ENCODE measurements around the gene FADS2. TPM values are rescaled to one million over a fixed set of nuclear protein-coding genes. Genes with fewer than 3 reads are reported as not detected.

FADS2 gene
- total RNA-seq, 1 donor from 2014 or later: 37.6 TPM

DNA sequence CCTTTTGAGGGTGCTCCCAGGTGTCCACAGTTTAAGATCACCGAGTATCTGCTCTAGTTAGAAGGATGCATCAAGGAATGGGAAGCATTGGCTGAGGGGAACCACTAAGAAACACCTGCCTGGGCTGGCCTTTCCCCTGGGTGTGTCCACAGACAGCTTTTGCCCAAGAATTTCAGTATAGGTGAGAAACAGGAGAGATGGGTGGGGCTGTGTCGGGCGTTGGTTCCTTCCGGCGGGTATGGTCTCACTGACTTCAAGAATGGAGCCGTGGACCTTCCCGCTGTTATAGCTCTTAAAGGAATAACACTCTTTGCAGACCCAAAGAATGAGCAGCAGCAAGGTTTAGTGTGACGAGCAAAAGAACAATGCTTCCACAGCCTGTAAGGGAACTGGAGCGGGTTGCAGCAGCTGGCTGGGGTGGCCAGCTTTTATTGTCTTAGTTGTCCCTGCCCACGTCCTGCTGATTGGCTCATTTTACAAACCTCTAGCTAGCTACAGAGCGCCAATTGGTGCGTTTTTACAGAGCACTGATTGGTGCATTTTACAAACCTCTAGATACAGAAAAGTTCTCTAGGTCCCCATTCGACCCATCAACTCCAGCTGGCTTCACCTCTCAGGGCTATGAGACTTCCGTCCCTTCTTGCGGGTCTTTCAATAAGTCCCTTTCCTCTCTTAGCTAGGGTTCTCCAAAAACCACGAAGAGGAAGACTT is 13.7 kb upstream of the FADS2 start:
- H3K4me1 ChIP-seq: peaks cover 0 to 9% of the 10 kb centered on the region in 2 donors
- H3K27ac ChIP-seq: peak overlapping the region; percentile 99
- H3K36me3 ChIP-seq: peaks cover 28 to 39% of the 10 kb centered on the region in 2 donors
- intact Hi-C loops (cut with DNase I): no loop called here
- H3K27me3 ChIP-seq: no peaks in the 10 kb centered on the region
- H3K9me3 ChIP-seq: no peaks in the 10 kb centered on the region
- H3K4me3 ChIP-seq: peak overlapping the region; percentile 85 to 86
- TF ChIP-seq, protein P1, sequence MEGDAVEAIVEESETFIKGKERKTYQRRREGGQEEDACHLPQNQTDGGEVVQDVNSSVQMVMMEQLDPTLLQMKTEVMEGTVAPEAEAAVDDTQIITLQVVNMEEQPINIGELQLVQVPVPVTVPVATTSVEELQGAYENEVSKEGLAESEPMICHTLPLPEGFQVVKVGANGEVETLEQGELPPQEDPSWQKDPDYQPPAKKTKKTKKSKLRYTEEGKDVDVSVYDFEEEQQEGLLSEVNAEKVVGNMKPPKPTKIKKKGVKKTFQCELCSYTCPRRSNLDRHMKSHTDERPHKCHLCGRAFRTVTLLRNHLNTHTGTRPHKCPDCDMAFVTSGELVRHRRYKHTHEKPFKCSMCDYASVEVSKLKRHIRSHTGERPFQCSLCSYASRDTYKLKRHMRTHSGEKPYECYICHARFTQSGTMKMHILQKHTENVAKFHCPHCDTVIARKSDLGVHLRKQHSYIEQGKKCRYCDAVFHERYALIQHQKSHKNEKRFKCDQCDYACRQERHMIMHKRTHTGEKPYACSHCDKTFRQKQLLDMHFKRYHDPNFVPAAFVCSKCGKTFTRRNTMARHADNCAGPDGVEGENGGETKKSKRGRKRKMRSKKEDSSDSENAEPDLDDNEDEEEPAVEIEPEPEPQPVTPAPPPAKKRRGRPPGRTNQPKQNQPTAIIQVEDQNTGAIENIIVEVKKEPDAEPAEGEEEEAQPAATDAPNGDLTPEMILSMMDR (IDR thresholded peaks at IDR 0.05): no peak
- DNase-seq (ENCODE audit: low spot score in 2 of 2): peak in 1 of 2 donors; percentile 83

DNA sequence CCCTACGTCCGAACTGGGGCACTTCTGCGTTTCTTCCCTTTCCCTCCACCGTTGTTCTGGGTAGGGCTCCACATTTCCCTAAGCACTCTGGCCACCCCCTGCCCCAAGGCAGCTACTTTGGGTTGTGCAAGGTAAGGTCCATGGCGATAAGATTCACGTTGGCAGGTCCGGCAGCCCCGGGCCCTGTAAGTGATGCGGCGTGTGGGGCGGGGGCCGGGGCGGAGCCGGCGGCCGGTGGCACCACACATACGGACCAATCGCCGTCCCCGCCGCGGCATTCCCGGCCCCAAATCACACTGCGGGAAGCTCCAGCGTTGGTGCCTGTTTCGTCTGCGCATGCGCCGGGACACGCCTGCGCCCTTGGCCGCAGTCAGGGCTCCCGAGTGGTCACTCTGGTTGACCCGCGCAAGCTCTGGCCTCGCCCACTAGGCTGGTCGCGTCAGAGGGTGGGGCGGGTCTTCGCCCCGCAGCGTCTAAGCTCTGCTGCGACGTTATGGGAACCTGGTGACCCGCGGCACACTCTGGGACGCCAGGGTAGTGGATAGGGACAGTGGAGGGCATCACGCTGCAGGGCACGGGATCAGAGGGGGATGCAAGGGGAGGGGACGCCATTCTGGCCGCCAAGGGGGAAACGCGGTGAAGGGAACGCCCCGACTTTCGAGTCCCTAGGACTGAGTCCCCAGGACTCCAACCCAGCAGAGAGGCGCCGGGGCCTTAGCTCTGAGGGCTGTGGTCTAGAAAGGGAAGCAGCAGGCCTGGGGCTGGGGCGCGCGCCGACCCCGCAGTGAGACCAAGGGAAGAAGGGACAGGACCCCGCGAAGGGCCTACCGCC is 12.9 kb upstream of the FADS2 start:
- Histone ChIP-seq H3K27me3 (no peaks in the 10 kb centered on the region), H3K4me3 (peak overlapping the region; percentile 85 to 86), H3K27ac (peak overlapping the region; percentile 99), H3K36me3 (peaks cover 20 to 31% of the 10 kb centered on the region in 2 donors), H3K4me1 (peaks cover 0 to 9% of the 10 kb centered on the region in 2 donors), H3K9me3 (no peaks in the 10 kb centered on the region)
- DNase-seq (ENCODE audit: low spot score in 2 of 2): peak; percentile 90 to 98
- intact Hi-C loops (cut with DNase I): loop anchor here (1.0 to 5.0 kb wide), 4 partner anchors 23 to 290 kb away; partner anchors contain the start of genes FEN1 and TMEM258
- TF ChIP-seq, protein P1 (IDR thresholded peaks at IDR 0.05): no peak

DNA sequence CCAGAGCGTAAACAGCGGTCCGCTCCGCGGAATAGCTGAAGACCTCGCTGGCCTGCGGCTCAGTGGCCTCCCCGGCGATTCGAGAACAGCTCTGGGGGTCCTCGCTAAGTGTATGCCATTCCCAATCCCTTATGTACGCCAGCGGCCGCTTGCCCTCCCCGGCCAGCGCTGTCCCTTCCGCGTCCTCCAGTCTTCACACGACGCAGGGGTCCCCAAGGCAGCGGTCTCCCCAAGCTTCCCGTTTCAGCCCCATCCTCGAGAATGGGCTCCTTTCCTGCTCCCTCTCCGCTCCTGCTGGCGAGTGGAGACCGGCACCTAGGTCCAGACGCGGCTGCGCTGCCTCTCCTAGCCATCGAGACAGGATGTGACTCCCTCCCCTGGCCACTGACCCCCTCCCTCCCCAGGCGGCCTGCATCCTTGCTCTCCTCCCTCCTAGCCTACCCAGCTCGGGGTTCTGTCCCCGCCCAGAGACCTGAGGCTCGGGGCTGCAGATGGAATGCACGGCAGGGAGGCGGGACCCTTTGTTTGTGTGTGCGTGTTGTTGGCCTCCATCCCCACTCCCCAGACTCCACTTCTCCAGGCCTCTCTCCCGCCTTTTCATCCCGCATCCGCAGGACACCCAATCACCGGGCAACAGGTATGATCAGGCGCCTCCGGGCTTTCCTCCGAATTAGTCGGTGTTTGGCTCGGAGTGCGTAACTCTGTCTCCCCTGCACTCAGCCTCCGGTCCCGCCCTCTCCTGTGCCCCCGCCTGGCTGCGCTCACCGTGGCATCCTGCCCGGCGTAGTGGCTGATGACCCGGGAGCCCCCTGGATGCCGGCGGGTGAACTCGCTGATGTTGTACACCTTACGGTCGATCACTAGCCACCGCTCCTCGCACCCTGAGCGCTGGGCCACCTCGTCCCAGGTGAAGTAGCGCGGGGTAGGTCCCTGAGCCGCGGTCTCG is 12.0 kb upstream of the FADS2 start:
- H3K36me3 ChIP-seq: peaks cover 11 to 23% of the 10 kb centered on the region in 2 donors
- DNase-seq (ENCODE audit: low spot score in 2 of 2): peak; percentile 50 to 88
- no peaks in the 10 kb centered on the region for H3K9me3 ChIP-seq
- TF ChIP-seq, protein P1 (IDR thresholded peaks at IDR 0.05): peak in 1 of 3 experiments; percentile 8
- peaks cover 0 to 9% of the 10 kb centered on the region in 2 donors for H3K4me1 ChIP-seq
- peak overlapping the region; percentile 85 to 86 for H3K4me3 ChIP-seq
- intact Hi-C loops (cut with DNase I): loop anchor here (1.0 to 5.0 kb wide), 4 partner anchors 24 to 289 kb away; partner anchors contain the start of genes FEN1 and TMEM258
- H3K27ac ChIP-seq: peak overlapping the region; percentile 99
- no peaks in the 10 kb centered on the region for H3K27me3 ChIP-seq

DNA sequence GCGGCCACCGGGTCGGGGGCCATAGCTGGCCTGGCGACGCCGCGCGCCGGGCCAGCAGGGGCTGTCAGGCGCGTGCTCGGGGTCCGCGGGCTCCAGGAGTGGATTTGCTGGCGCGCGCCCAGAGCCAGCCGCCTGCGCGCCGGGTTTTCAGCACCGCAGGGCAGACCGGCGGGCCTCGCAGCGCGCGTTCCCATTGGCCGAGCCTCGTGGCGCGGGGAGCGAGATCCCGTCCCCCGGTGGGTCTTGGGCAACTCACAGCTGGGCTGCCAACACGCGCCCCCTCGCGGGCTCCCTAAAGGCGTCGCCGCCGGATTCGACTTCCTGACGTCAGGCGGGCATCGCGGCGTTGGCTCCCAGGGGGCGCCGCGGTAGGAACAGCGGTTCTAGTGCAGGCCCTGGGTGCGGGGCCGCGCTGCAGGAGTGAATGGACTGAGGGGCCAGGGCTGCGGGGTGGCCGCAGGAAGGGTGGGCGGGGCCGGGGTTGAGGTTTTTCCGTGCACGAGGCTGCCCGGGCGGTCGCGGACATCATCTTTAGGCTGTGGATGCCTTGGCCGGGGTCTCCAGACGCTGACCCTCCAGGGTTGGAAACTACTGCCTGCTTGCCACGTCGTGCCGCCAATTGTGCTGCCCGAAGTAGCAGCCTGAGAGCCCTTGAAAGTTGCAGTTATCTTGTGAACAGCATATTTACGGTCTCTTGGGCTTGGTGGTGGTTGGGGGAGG is 11.2 kb upstream of the FADS2 start, which contains the start of gene FADS1:
TSS of gene FADS1 (minus strand) at position 268 of the 720 bp plus-strand sequence. CDS start at position 194, 74 bp downstream.
- Histone ChIP-seq H3K27me3 (no peaks in the 10 kb centered on the region), H3K9me3 (no peaks in the 10 kb centered on the region), H3K36me3 (peaks cover 5 to 14% of the 10 kb centered on the region in 2 donors), H3K4me3 (peak within 1 kb of the TSS; percentile 85 to 86), H3K27ac (peak within 1 kb of the TSS; percentile 99), H3K4me1 (peaks cover 0 to 9% of the 10 kb centered on the region in 2 donors)
- peak; percentile 78 to 98 for DNase-seq (ENCODE audit: low spot score in 2 of 2)
- TF ChIP-seq, protein P1 (IDR thresholded peaks at IDR 0.05): peak; percentile 55 to 74 (median 58)
- intact Hi-C loops (cut with DNase I): loop anchor here (1.0 to 5.0 kb wide), 2 partner anchors 10 to 155 kb away; no protein-coding TSS in a partner anchor

Data from ascending aorta (tissue), 2 donors.